ENCODE results near the gene ZNF366. TPM values are rescaled to one million over a fixed set of nuclear protein-coding genes. Genes with fewer than 3 reads are reported as not detected.
A peak's percentile ranks its signal among the peaks of the same experiment; 100 is the strongest.

Gene ZNF366
- total and polyA plus RNA-seq, 2 of the 13 experiments (the other 11 are each of a cell fraction or from before 2014, with no cell fraction given) = not detected

- no peak for TF ChIP-seq ZNF784 (CRISPR knock-in tag; IDR thresholded peaks at IDR 0.05; ENCODE audit: borderline replicate concordance)
- TF ChIP-seq DBP (CRISPR knock-in tag; IDR thresholded peaks at IDR 0.05; ENCODE audit: not compliant biosample characterization) = no peak
- TF ChIP-seq HOMEZ (CRISPR knock-in tag; IDR thresholded peaks at IDR 0.05; ENCODE audit: low read depth) = no peak
- TF ChIP-seq ZNF18 (CRISPR knock-in tag; IDR thresholded peaks at IDR 0.05; ENCODE audit: insufficient replicate concordance) = no peak
Measured at GRCh38 chr5:72489536-72489935, 17.7 kb downstream of the ZNF366 start (continued).

- no peak overlapping the region for H3K4me2 ChIP-seq (ENCODE audit: low read depth, low read length)
- H3K9me3 ChIP-seq (ENCODE audit: low read length) = no peaks in the 10 kb centered on the region
- BruUV-seq (replicated peaks) = no TSS peak
- no peak overlapping the region for H3K9ac ChIP-seq (ENCODE audit: insufficient read depth, low read depth, low read length)
- ChIA-PET CTCF (ENCODE audit: low intra/inter-chr PET ratio, low total read pairs) (no interaction called here), POLR2A (no interaction called here)
- in situ Hi-C loops (cut with HindIII; ENCODE audit: extremely low pct_ligation_motif_present, low pct_unique_long_range_greater_than_20kb) (no loop called here), intact Hi-C loops (cut with micrococcal nuclease; ENCODE audit: unreplicated experiment) (no loop called here)
- ATAC-seq (no peak), FAIRE-seq (no peak), DNase-seq (ENCODE audit: low spot score) (no peak)
- TF ChIP-seq ATRX (CRISPR knock-in tag; IDR thresholded peaks at IDR 0.05; ENCODE audit: borderline replicate concordance) = no peak
- TF ChIP-seq MNT (IDR thresholded peaks at IDR 0.05) = peak; percentile 44; the same call in 1 of the 2 replicates
- H3K4me1 ChIP-seq (ENCODE audit: insufficient read depth, low read length) = no peaks in the 10 kb centered on the region
- no peaks in the 10 kb centered on the region for H3K36me3 ChIP-seq (replicated peaks in 1 of 2; ENCODE audit: control insufficient read depth in 1 of 2, insufficient read depth in 2 of 2, low read length in 2 of 2)
- no peak overlapping the region for H2AFZ ChIP-seq (ENCODE audit: low read length)
- H4K20me1 ChIP-seq (ENCODE audit: insufficient read depth, low read length) = no peaks in the 10 kb centered on the region
- H3K27ac ChIP-seq (ENCODE audit: extremely low read length, insufficient read depth, low read length) = no peak overlapping the region
- no peaks in the 10 kb centered on the region; a peak in 1 of 5 replicates for H3K27me3 ChIP-seq (ENCODE audit: control insufficient read depth in 1 of 2, insufficient read depth in 2 of 2, low read length in 2 of 2)
- H3K79me2 ChIP-seq (ENCODE audit: insufficient read depth, low read length) = no peaks in the 10 kb centered on the region
- no peak overlapping the region for H3K4me3 ChIP-seq (replicated peaks in 1 of 3; ENCODE audit: insufficient read depth in 1 of 3, low read depth in 2 of 3, low read length in 3 of 3)
Measured at GRCh38 chr5:72488756-72489155, 18.5 kb downstream of the ZNF366 start.

Data from HepG2 (cell line).